ENCODE measurements around the gene FOXD4L4.
"Not testable (repeated sequence)": the region's sequence is repeated elsewhere in the genome, so short reads cannot be mapped to it uniquely, and the experiment has no call there.

Gene FOXD4L4

GRCh38 chr9:65737096-65737564 lies at the start of gene FOXD4L4:
Gene FOXD4L4, plus strand, starts transcription at chr9:65737146. Its CDS starts 0 bp downstream, at chr9:65737146.
- DNase-seq (ENCODE audit: extremely low read depth in 1 of 2, low read depth in 1 of 2): not testable (repeated sequence)

- DNase-seq (ENCODE audit: extremely low read depth in 1 of 2, low read depth in 1 of 2): not testable (repeated sequence)
These were observed 33.4 kb upstream of the FOXD4L4 start for GRCh38 chr9:65703550-65703949.

GRCh38 chr9:65714445-65714844 lies 22.5 kb upstream of the FOXD4L4 start:
- not testable (repeated sequence) for DNase-seq (ENCODE audit: extremely low read depth in 1 of 2, low read depth in 1 of 2)

- not testable (repeated sequence) for DNase-seq (ENCODE audit: extremely low read depth in 1 of 2, low read depth in 1 of 2)
These were observed 1.2 kb downstream of the FOXD4L4 start for GRCh38 chr9:65738133-65738532.
